Measurements from ENCODE around the gene CD84. TPM values are rescaled to one million over a fixed set of nuclear protein-coding genes. Genes with fewer than 3 reads are reported as not detected.
"Not testable (repeated sequence)": the region's sequence is repeated elsewhere in the genome, so short reads cannot be mapped to it uniquely, and the experiment has no call there.

CD84 gene
- not detected in 2 replicates for total RNA-seq

GRCh38 chr1:160579216-160579701 is at the start of gene CD84:
CD84 (minus strand) TSS chr1:160579496; CDS start chr1:160579437, 59 bp downstream.
- DNase-seq (ENCODE audit: low read depth in 2 of 2): no peak

- DNase-seq (ENCODE audit: low read depth in 2 of 2): no peak
Observed at GRCh38 chr1:160628799-160629263, 49.5 kb upstream of the CD84 start.

- DNase-seq (ENCODE audit: low read depth in 2 of 2): not testable (repeated sequence)
Observed at GRCh38 chr1:160627677-160628289, 48.5 kb upstream of the CD84 start.

- DNase-seq (ENCODE audit: low read depth in 2 of 2): no peak
Observed at GRCh38 chr1:160626509-160627342, 47.4 kb upstream of the CD84 start.

GRCh38 chr1:160625725-160626498 is 46.6 kb upstream of the CD84 start:
- no peak for DNase-seq (ENCODE audit: low read depth in 2 of 2)

GRCh38 chr1:160625321-160625720 is 46.0 kb upstream of the CD84 start:
- DNase-seq (ENCODE audit: low read depth in 2 of 2): no peak

- no peak for DNase-seq (ENCODE audit: low read depth in 2 of 2)
Observed at GRCh38 chr1:160624464-160624863, 45.2 kb upstream of the CD84 start.

GRCh38 chr1:160623862-160624261 is 44.6 kb upstream of the CD84 start:
- no peak for DNase-seq (ENCODE audit: low read depth in 2 of 2)

GRCh38 chr1:160623227-160623633 is 43.9 kb upstream of the CD84 start:
- DNase-seq (ENCODE audit: low read depth in 2 of 2): no peak

- DNase-seq (ENCODE audit: low read depth in 2 of 2): no peak
Observed at GRCh38 chr1:160622501-160623226, 43.4 kb upstream of the CD84 start.

GRCh38 chr1:160621633-160622413 is 42.5 kb upstream of the CD84 start:
- no peak for DNase-seq (ENCODE audit: low read depth in 2 of 2)

GRCh38 chr1:160620942-160621632 is 41.8 kb upstream of the CD84 start:
- no peak for DNase-seq (ENCODE audit: low read depth in 2 of 2)

GRCh38 chr1:160619742-160620277 is 40.5 kb upstream of the CD84 start:
- DNase-seq (ENCODE audit: low read depth in 2 of 2): no peak

GRCh38 chr1:160618763-160619274 is 39.5 kb upstream of the CD84 start:
- no peak for DNase-seq (ENCODE audit: low read depth in 2 of 2)

- no peak for DNase-seq (ENCODE audit: low read depth in 2 of 2)
Observed at GRCh38 chr1:160618327-160618726, 39.0 kb upstream of the CD84 start.

- no peak for DNase-seq (ENCODE audit: low read depth in 2 of 2)
Observed at GRCh38 chr1:160615660-160616059, 36.4 kb upstream of the CD84 start.

- no peak for DNase-seq (ENCODE audit: low read depth in 2 of 2)
Observed at GRCh38 chr1:160614410-160614809, 35.1 kb upstream of the CD84 start.

GRCh38 chr1:160612613-160613218 is 33.4 kb upstream of the CD84 start:
- no peak for DNase-seq (ENCODE audit: low read depth in 2 of 2)

All from dermis microvascular lymphatic vessel endothelial cell (primary cell).